Coronary artery (tissue), 2 donors: Measurements from ENCODE around the gene NRK.

Experiments
- DNase-seq: peaks from one replicate; pipeline ENCODE4 v3.0.0-alpha.2; 2017; ENCODE audit warnings: low spot score
- H3K27ac ChIP-seq, 2 donors: fragments of 200-600 bp; sonication (generic); one replicate each; pipeline ENCODE4 v1.5.1; 2016 to 2019
- H3K4me3 ChIP-seq: fragments of 200-600 bp; sonication (generic); 2 replicates; pipeline ENCODE4 v1.5.1; 2016; ENCODE audit warnings: mild to moderate bottlenecking, moderate library complexity
- TF ChIP-seq, protein P1 (sequence below): fragments of 200-600 bp; sonication (generic); IDR thresholded peaks from one replicate; pipeline ENCODE4 v1.5.1; 2019; ENCODE audit warnings: antibody characterized with exemption

NRK gene

GRCh38 chrX:105882581-105883275, 60.4 kb downstream of the NRK start:
- H3K27ac ChIP-seq: no peak overlapping the region

GRCh38 chrX:105894721-105895120, 72.4 kb downstream of the NRK start:
- Histone ChIP-seq H3K27ac (no peak overlapping the region), H3K4me3 (no peak overlapping the region)
- TF ChIP-seq, protein P1, sequence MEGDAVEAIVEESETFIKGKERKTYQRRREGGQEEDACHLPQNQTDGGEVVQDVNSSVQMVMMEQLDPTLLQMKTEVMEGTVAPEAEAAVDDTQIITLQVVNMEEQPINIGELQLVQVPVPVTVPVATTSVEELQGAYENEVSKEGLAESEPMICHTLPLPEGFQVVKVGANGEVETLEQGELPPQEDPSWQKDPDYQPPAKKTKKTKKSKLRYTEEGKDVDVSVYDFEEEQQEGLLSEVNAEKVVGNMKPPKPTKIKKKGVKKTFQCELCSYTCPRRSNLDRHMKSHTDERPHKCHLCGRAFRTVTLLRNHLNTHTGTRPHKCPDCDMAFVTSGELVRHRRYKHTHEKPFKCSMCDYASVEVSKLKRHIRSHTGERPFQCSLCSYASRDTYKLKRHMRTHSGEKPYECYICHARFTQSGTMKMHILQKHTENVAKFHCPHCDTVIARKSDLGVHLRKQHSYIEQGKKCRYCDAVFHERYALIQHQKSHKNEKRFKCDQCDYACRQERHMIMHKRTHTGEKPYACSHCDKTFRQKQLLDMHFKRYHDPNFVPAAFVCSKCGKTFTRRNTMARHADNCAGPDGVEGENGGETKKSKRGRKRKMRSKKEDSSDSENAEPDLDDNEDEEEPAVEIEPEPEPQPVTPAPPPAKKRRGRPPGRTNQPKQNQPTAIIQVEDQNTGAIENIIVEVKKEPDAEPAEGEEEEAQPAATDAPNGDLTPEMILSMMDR: no peak
- no peak for DNase-seq

More at GRCh38 chrX:105882581-105883275, 60.4 kb downstream of the NRK start:
- TF ChIP-seq, protein P1: no peak
- no peak overlapping the region for H3K4me3 ChIP-seq
- no peak for DNase-seq

GRCh38 chrX:105909576-105909975, 87.2 kb downstream of the NRK start:
- no peak overlapping the region for H3K27ac ChIP-seq
- no peak for DNase-seq
- TF ChIP-seq, protein P1: no peak
- no peak overlapping the region for H3K4me3 ChIP-seq

- Histone ChIP-seq H3K4me3 (no peak overlapping the region), H3K27ac (no peak overlapping the region)
- no peak for DNase-seq
- TF ChIP-seq, protein P1: no peak
These were observed 88.3 kb downstream of the NRK start for GRCh38 chrX:105910563-105911105.

DNA sequence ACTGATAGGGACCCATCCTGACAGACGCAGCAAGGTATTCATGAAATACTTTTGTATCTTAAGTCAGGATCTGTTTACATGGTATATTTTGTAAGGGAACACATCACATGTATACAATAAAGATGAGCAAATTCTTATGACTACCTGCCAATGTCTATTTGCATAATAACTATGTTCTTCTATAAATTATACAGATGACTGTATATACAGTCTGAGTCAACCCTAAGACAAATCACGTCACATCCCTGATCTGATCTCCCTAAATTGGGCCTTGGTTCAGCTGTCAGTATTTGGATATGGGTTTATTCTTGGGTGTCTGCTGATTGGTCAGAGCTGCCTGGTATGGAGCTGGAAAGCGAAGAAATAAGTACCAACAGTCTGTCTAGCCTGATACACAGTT, 122.9 kb downstream of the NRK start:
- no peak overlapping the region for H3K27ac ChIP-seq
- DNase-seq: no peak

GRCh38 chrX:105969487-105969886, 147.1 kb downstream of the NRK start:
- Histone ChIP-seq H3K4me3 (no peak overlapping the region), H3K27ac (no peak overlapping the region)
- DNase-seq: no peak
- TF ChIP-seq, protein P1: no peak

More for the DNA sequence above, 122.9 kb downstream of the NRK start:
- TF ChIP-seq, protein P1: no peak
- H3K4me3 ChIP-seq: no peak overlapping the region
